Measurements from ENCODE around the gene SPAG8. TPM values are rescaled to one million over a fixed set of nuclear protein-coding genes. Genes with fewer than 3 reads are reported as not detected.

Gene SPAG8
- total RNA-seq, 2 donors from 2014 or later, result 0.43 to 0.58 TPM

DNA sequence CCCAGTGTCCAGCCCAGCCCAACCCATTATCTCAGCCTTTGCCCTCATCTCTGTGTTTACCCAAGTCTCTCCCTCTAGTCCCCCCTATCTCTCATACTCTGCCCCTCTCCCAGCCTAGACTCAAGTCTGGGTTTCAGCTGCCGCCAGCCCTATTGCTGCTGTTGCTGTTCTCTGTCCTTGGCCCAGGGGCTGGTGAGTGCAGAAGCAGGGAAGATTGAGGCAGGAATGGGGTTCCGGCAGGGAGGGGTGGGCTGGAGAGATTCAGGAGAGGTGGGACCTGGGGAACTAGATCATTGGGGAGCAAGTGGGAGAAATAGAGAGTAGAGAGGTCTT, 17.7 kb upstream of the SPAG8 start:
- ATAC-seq (replicated peaks), result no peak
- Mint-ChIP-seq H3K36me3 (ENCODE audit: low read depth) (no peaks in the 10 kb centered on the region), H3K9me3 (no peaks in the 10 kb centered on the region), H3K27me3 (no peaks in the 10 kb centered on the region), H3K27ac (peak overlapping the region; percentile 77), H3K4me3 (peak overlapping the region; percentile 96), H3K4me1 (peaks cover 17% of the 10 kb centered on the region)

DNA sequence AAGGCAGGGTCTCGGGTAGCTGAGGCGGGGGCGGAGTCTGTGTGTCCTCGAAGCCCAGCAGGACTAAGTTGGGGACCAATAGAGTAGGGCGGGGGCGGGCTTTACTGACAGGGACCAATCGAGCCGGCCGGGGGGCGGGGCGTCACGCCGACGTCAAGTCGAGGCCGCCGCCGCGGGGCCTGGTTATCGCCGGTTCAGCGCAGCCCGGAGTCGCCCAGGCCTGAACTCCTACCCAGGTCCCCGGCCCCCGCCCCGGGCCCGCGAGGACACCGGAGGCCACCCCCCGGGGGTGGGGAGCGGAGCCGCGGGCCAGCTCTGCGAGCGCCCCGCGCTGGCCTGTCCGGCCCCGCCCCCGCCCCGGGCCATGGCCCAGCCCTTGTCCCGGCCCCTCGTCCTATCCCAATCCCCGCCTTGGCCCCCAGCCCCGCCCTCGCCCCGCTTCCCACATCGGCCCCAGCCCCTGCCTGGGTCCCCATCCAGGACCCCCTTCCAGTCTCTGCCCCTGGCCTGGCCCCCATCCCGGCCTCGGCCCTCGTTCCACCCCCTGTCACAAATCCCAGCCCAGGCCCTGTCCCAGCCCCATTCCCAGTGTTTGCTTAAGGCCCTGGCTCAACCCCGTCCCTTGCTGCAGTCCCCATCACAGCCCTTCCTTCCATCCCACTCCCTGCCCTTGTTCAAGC, 17.2 kb upstream of the SPAG8 start, which contains the start of gene TMEM8B:
TSS of gene TMEM8B (plus strand) at position 145 of the 680 bp plus-strand sequence. CDS start at position 365, 220 bp downstream.
- H3K4me3 Mint-ChIP-seq, result peak within 1 kb of the TSS; percentile 96
- ATAC-seq (replicated peaks), result peak; percentile 96
- H3K36me3 Mint-ChIP-seq (ENCODE audit: low read depth), result no peaks in the 10 kb centered on the region
- peak within 1 kb of the TSS; percentile 96 for H3K27ac Mint-ChIP-seq
- H3K27me3 Mint-ChIP-seq, result no peaks in the 10 kb centered on the region
- H3K4me1 Mint-ChIP-seq, result peaks cover 17% of the 10 kb centered on the region
- H3K9me3 Mint-ChIP-seq, result no peaks in the 10 kb centered on the region

DNA sequence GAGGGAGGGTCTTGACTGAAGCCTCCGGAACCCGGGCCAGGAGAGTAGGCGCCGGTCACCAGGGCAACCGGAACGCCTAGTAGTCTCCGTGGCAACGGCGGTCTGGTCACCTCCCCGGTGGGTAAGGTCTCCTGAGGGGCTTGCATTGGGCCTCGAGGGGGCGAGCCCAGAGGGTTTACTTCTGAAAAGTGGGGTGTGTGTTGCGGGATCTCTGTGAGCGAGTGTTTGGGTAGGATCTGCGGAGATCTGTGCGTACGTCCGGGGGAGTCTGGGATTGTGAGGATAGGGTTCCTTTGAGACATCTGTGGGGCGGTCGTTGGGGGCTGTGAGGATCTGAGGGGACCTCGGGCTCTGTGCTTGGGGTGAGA, 16.6 kb upstream of the SPAG8 start, which contains the start of gene FAM221B:
TSS of gene FAM221B (minus strand) at position 17 of the 368 bp plus-strand sequence. CDS start 2,571 bp downstream, outside the sequence.
- Mint-ChIP-seq H3K27ac (peak within 1 kb of the TSS; percentile 96), H3K4me1 (peaks cover 17% of the 10 kb centered on the region), H3K4me3 (peak within 1 kb of the TSS; percentile 96), H3K27me3 (no peaks in the 10 kb centered on the region), H3K9me3 (no peaks in the 10 kb centered on the region), H3K36me3 (ENCODE audit: low read depth) (no peaks in the 10 kb centered on the region)
- ATAC-seq (replicated peaks), result peak; percentile 15

DNA sequence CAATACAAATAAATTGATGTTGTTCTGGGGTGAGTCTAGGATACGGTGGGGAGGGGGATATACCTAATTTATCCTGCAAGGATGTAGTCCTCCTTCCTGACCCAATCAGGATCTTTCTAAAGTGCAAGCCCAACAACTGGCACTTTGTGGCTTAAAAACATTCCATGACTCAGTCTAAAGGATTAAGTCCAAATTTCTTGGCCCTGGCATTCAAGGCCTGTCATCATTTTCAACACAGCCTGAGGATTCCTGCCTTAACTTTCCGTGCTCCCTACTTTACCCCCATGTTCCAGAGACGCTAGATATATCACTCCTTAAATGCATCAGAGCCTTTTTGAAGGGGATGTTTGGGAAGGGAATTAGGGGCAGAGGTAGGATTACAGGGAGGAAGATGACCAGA, 15.4 kb upstream of the SPAG8 start:
- no peaks in the 10 kb centered on the region for H3K27me3 Mint-ChIP-seq
- no peaks in the 10 kb centered on the region for H3K36me3 Mint-ChIP-seq (ENCODE audit: low read depth)
- peaks cover 17% of the 10 kb centered on the region for H3K4me1 Mint-ChIP-seq
- H3K9me3 Mint-ChIP-seq, result no peaks in the 10 kb centered on the region
- H3K4me3 Mint-ChIP-seq, result peak overlapping the region; percentile 96
- ATAC-seq (replicated peaks), result no peak
- peak overlapping the region; percentile 96 for H3K27ac Mint-ChIP-seq

DNA sequence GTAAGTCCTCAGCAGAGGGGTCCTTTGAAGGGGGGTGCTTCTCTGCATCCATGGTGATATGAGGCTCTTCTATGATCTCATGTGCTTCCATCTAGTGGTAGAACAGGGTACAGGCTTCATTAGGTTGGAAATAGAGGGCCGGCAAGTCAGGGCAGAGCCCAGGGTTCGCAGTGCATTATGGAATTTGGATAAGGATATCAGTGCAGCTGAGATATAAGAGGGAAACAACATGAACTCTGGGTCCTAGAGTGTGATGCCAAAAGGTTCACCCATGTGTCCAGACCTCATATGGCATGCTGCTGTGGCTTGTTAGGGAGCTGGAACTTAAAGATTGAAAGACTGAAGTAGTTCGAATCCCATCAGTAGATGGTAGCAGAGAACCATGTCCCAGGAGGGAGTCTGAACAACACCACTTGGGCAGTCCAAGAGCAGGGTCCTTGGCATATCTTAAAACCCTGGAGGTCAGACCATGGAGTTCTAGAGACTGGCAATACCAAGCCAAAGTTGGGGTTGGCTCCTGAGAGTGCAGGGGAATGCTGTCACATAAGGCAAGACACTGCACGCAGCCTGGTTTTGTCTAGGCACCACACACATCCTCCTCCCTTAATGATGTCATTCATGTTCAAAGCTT, 14.1 kb upstream of the SPAG8 start:
- H3K27ac Mint-ChIP-seq, result peak overlapping the region; percentile 4
- peak; percentile 39 for ATAC-seq (replicated peaks)
- H3K27me3 Mint-ChIP-seq, result no peaks in the 10 kb centered on the region
- no peaks in the 10 kb centered on the region for H3K36me3 Mint-ChIP-seq (ENCODE audit: low read depth)
- H3K4me1 Mint-ChIP-seq, result peaks cover 17% of the 10 kb centered on the region
- no peak overlapping the region for H3K4me3 Mint-ChIP-seq
- H3K9me3 Mint-ChIP-seq, result no peaks in the 10 kb centered on the region

DNA sequence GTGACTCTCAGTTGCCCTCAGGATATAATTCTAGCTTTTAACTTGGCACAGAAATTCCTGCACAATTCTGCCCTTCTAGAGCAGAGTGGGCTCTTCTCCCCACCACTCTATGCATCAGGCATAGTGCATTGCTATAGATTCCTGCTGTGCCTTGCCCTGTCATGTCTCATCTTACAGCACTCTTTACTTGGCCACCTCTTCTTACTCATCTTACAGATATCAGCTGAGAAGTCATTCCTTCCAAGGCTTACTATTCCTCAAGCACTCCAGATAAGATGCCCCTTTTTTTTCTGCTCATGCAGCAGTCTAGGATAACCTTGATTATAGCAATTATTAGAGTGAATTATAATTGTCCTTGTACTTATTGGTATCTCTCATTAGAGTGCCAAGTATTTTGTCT, 10.9 kb upstream of the SPAG8 start:
- H3K27ac Mint-ChIP-seq, result no peak overlapping the region
- H3K4me3 Mint-ChIP-seq, result no peak overlapping the region
- H3K36me3 Mint-ChIP-seq (ENCODE audit: low read depth), result no peaks in the 10 kb centered on the region
- no peak for ATAC-seq (replicated peaks)
- H3K9me3 Mint-ChIP-seq, result no peaks in the 10 kb centered on the region
- no peaks in the 10 kb centered on the region for H3K27me3 Mint-ChIP-seq
- H3K4me1 Mint-ChIP-seq, result no peaks in the 10 kb centered on the region

DNA sequence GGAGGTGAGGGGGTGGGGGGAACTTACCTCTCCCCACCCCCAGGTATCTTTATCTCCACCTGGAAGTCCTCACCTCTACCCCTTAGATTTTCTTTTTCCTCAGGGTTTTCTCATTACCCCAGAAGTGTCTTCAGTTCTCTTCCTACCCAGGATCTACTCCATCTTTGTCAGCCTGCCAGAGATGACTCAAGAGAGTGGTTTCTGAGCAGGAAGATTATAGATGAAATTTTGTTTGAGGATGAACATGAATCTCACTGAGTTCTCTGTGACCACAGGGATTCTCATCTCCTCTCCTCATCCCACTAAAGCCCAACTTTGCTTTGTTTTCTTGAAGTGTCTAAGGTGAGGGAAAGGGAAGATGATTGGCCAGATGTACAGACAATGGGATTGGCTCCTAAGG, 8.0 kb upstream of the SPAG8 start:
- no peak for ATAC-seq (replicated peaks)
- Mint-ChIP-seq H3K9me3 (no peaks in the 10 kb centered on the region), H3K27me3 (no peaks in the 10 kb centered on the region), H3K4me1 (no peaks in the 10 kb centered on the region), H3K36me3 (ENCODE audit: low read depth) (no peaks in the 10 kb centered on the region), H3K27ac (peak overlapping the region; percentile 13), H3K4me3 (no peak overlapping the region)

DNA sequence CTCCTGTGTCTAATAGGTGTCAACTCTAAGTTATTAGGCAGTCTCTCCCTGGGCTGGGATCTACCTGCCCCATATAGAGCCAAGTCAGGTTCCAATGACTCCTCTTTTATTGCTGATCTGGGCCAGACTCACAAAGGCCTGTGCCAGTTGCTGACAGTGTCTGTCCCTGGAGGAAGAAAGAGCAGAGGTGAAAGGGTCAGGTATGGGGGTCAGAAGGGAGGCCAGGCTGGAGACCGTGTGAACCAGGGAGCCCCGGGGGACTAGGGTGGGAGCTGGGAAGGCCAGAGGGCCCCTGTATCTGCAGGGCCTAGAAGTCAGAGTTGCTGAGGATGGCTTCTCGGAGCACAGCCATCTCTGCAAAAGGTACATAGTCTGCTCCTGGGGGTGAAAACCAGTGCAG, 6.3 kb upstream of the SPAG8 start:
- Mint-ChIP-seq H3K4me1 (peaks cover 6% of the 10 kb centered on the region), H3K36me3 (ENCODE audit: low read depth) (no peaks in the 10 kb centered on the region), H3K9me3 (no peaks in the 10 kb centered on the region), H3K4me3 (no peak overlapping the region), H3K27ac (no peak overlapping the region), H3K27me3 (no peaks in the 10 kb centered on the region)
- no peak for ATAC-seq (replicated peaks)

DNA sequence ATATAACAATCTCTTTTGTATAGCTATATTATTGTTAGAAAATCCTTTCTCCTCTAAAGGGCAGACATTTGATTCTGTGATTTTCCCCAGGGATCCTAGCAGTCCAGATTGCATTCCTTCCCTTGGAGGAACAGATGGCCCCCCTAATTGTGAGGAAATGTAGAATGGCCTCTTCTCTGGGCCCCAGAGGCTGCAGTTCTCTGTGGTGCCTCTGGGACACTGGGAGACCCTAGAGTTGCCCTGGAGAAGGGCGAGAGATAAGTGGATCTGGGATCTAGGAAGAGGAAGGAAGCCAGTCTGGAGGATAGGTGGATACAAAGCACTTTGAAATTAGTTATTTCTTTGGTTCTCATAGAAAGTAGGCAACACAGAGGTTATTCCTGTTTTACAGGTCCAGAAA, 4.6 kb upstream of the SPAG8 start:
- ATAC-seq (replicated peaks), result no peak
- Mint-ChIP-seq H3K36me3 (ENCODE audit: low read depth) (no peaks in the 10 kb centered on the region), H3K9me3 (no peaks in the 10 kb centered on the region), H3K27me3 (no peaks in the 10 kb centered on the region), H3K27ac (no peak overlapping the region), H3K4me3 (peak overlapping the region; percentile 81), H3K4me1 (peaks cover 19% of the 10 kb centered on the region)

DNA sequence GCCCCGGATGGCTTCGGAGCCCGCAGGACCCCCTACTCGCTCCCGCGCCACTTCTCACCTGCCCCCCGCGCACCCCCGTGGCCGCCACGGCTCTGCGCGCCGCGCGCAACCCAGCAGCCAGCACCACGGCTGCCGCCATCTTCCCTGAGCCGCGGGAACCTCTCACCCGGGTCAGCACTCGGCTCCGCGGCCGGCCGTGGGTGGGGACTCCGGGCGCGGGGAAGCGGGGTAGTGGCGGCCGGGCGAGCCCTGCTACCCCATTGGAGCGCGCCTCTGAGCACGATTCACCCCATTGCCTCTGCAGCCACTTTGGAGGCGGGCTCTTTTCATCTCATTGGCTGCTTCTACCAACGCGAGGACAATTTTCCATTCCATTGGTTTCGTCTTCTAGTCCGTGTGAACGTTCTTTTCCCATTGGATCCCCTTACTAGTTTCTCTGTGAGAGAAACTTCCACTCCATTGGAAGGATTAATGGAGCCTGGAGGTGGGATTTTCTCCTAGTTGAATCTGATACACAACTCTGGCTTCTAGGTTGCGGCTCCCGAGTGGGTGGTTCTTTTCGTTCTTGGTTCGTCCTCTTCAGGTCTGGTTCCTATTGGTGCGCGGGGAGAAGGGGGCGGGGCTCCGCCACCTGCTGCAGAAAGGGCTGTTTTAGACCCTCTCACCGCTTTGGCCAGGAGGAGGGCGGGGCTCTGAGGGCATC, 2.9 kb upstream of the SPAG8 start, which contains the start of gene HINT2:
TSS of gene HINT2 (minus strand) at position 202 of the 703 bp plus-strand sequence. CDS start at position 139, 63 bp downstream.
- no peaks in the 10 kb centered on the region for H3K27me3 Mint-ChIP-seq
- peak within 1 kb of the TSS; percentile 88 for H3K27ac Mint-ChIP-seq
- ATAC-seq (replicated peaks), result peak; percentile 88
- no peaks in the 10 kb centered on the region for H3K36me3 Mint-ChIP-seq (ENCODE audit: low read depth)
- no peaks in the 10 kb centered on the region for H3K9me3 Mint-ChIP-seq
- peak within 1 kb of the TSS; percentile 81 for H3K4me3 Mint-ChIP-seq
- H3K4me1 Mint-ChIP-seq, result peaks cover 19% of the 10 kb centered on the region

DNA sequence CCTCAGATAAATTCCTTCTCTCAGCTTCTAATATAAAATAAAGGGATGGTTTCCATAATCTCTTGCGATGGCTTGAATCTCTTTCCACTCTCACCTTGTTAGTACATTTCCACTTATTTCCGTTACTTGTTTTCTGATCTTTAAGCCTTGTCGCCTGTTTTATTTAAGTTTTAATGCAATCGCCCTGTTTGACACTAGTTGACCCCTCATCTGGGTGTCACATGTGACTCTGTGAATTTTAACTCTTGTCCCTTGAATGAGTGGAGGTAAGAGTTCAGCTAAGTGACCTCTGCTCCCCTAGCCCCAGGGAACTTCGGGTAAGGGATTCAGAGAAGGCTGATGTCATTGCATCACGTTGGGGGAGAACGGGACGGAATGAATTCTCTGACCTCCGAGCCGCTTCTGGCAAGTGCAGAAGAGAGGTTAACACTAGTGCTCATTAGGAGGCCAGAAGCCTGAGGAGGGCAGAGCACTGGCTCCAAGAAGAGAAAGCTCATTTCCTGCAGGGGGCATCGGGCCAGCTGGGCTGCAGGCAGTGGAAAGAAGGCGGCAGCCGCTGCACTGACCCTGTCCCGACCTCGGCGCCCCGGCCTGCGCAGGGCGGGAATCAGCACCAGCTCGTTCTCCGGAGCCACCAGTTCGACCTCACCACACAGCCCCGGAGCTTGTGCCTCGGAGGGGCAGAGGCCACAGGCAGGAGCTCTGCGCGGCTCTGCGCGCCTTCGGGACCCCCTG, 2.2 kb upstream of the SPAG8 start:
- Mint-ChIP-seq H3K36me3 (ENCODE audit: low read depth) (no peaks in the 10 kb centered on the region), H3K27me3 (no peaks in the 10 kb centered on the region), H3K27ac (peak overlapping the region; percentile 88), H3K4me1 (peaks cover 19% of the 10 kb centered on the region), H3K4me3 (peak overlapping the region; percentile 81), H3K9me3 (no peaks in the 10 kb centered on the region)
- ATAC-seq (replicated peaks), result peak; percentile 9

DNA sequence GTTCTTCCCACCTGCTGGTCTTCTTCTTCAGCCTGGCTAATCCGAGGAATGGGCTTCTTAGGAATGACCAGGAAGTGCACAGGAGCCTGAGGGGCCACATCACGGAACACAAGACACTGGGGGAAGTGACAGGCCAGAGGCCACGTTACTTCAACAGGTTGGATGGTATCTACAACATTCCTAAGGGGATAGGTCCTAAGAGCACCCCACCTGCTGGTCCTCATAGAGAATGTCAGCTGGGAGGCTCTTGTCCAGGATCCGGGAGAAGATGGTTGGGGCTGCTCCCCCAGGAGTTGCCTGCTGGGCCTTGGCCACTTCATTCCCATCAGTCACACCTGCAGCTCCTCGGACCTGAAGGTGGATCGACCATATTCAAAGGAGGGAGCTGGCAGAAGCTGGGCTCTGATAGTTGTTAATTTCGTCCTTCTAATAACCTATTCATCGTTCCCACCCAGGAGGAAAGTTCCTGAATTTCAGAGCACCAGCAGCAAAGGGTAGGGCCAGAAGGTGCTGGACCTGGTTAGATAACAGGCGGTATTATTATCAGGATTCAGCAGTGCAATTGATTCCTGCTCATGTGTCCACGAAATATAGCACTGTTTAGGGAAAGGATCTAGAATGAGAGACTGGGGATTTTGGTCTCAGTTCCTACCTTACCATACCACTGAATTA, 1.5 kb upstream of the SPAG8 start:
- Mint-ChIP-seq H3K27me3 (no peaks in the 10 kb centered on the region), H3K4me1 (peaks cover 19% of the 10 kb centered on the region), H3K36me3 (ENCODE audit: low read depth) (peaks cover 5% of the 10 kb centered on the region), H3K9me3 (no peaks in the 10 kb centered on the region), H3K4me3 (peak overlapping the region; percentile 81), H3K27ac (peak overlapping the region; percentile 88)
- no peak for ATAC-seq (replicated peaks)

DNA sequence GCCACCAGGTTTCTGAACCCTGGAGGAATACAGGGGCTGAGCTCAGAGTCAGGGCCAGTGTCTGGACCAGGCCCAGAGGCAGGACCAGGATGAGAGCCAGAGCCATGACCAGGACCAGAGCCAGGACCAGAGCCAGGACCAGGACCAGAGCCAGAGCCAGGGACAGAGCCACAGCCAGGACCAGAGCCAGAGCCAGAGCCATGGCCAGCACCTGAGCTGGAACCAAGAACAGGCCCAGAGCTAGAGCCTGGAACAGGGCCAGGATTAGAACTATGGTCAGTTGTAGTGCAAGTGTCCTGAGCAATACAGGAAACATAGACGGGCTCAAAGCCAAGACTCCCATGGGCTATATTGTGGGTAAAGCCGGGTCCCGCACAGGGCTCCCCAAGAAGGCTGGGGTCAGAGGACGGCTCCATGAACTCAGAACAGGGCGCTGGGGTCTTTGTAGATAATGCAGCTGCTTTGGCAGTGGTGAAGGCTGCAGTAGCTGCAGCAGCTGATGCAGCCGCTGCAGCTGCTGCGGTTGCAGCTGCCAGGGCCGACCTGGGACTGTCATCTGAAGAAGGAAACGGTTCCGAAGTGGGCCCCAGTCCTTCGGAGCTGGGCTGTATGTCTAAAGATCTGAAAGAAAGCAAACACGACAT, 559 bp downstream of the SPAG8 start:
- Mint-ChIP-seq H3K36me3 (ENCODE audit: low read depth) (peaks cover 16% of the 10 kb centered on the region), H3K27ac (peak overlapping the region; percentile 91), H3K4me3 (peak overlapping the region; percentile 81), H3K4me1 (peaks cover 19% of the 10 kb centered on the region), H3K9me3 (no peaks in the 10 kb centered on the region), H3K27me3 (no peaks in the 10 kb centered on the region)
- no peak for ATAC-seq (replicated peaks)

All from activated T-helper 17 cell treated with anti-CD3 and anti-CD28 coated beads, Interleukin-2, amount 50 U/mL, for 72 hours (primary cell).